ENCODE data around the gene PLXNA4. TPM values are rescaled to one million over a fixed set of nuclear protein-coding genes. Genes with fewer than 3 reads are reported as not detected.

The PLXNA4 gene
- total RNA-seq, 4 donors from 2014 or later: 0.49 to 7.1 (median 2.0) TPM

DNA sequence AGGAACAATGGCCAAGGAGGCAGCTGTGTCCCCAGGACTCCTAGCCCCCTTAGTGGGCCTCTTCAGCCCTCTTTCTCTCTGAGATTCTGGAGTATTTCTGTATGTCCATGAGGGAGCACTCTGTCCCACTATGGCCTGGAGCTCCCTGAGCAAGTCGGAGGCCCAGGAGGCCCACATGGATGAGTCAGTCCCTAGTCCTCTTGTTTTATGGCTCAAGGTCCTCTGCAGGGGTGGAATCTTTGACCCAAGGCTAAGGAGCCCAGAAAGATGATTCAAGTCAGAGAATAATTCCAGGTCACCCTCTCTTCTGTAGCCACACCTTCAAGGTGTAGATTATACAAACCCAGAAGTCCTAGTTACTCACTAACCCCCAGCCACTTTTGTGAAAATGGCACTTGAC, 125.6 kb downstream of the PLXNA4 start:
- no peak for DNase-seq
- TF ChIP-seq POLR2A (IDR thresholded peaks at IDR 0.05): no peak
- TF ChIP-seq, protein P1, sequence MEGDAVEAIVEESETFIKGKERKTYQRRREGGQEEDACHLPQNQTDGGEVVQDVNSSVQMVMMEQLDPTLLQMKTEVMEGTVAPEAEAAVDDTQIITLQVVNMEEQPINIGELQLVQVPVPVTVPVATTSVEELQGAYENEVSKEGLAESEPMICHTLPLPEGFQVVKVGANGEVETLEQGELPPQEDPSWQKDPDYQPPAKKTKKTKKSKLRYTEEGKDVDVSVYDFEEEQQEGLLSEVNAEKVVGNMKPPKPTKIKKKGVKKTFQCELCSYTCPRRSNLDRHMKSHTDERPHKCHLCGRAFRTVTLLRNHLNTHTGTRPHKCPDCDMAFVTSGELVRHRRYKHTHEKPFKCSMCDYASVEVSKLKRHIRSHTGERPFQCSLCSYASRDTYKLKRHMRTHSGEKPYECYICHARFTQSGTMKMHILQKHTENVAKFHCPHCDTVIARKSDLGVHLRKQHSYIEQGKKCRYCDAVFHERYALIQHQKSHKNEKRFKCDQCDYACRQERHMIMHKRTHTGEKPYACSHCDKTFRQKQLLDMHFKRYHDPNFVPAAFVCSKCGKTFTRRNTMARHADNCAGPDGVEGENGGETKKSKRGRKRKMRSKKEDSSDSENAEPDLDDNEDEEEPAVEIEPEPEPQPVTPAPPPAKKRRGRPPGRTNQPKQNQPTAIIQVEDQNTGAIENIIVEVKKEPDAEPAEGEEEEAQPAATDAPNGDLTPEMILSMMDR (IDR thresholded peaks at IDR 0.05): no peak
- H3K36me3 ChIP-seq: no peaks in the 10 kb centered on the region
- H3K4me3 ChIP-seq: no peak overlapping the region
- no peak overlapping the region for H3K27ac ChIP-seq
- intact Hi-C loops (cut with DNase I): no loop called here
- WGBS, 2 donors: 63% methylated on average over 1 of the region's 1 CpG; no CpG with 5 or more reads in 1 of the 2 donors
- H3K27me3 ChIP-seq: no peaks in the 10 kb centered on the region
- no peaks in the 10 kb centered on the region for H3K9me3 ChIP-seq
- no peaks in the 10 kb centered on the region for H3K4me1 ChIP-seq

DNA sequence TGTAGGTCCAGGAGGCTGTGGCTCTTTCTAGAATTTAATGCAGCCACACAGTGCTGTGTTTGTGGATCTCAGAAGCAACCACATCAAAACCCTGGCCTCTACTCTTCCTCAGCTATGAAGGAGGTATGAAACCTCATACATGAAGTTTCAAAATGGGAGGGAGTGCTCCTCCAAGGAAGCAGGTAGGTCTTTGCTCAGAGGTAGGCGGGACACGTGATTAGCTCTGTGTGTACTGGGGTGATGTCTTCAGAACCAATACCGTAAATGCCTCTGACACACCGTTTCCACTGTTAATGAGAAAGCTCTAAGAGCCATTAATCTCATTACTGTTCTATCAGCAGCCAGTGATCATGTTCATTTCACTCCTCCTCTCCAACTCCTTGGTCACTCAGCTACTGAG, 126.1 kb downstream of the PLXNA4 start:
- intact Hi-C loops (cut with DNase I): no loop called here
- Histone ChIP-seq H3K9me3 (no peaks in the 10 kb centered on the region), H3K36me3 (no peaks in the 10 kb centered on the region), H3K4me1 (no peaks in the 10 kb centered on the region), H3K27me3 (no peaks in the 10 kb centered on the region), H3K4me3 (no peak overlapping the region), H3K27ac (no peak overlapping the region)
- no peak for TF ChIP-seq POLR2A (IDR thresholded peaks at IDR 0.05)
- TF ChIP-seq, protein P1 (IDR thresholded peaks at IDR 0.05): no peak
- 75 to 86% methylated on average over 4 of the region's 4 CpGs for WGBS, 2 donors
- DNase-seq: no peak

DNA sequence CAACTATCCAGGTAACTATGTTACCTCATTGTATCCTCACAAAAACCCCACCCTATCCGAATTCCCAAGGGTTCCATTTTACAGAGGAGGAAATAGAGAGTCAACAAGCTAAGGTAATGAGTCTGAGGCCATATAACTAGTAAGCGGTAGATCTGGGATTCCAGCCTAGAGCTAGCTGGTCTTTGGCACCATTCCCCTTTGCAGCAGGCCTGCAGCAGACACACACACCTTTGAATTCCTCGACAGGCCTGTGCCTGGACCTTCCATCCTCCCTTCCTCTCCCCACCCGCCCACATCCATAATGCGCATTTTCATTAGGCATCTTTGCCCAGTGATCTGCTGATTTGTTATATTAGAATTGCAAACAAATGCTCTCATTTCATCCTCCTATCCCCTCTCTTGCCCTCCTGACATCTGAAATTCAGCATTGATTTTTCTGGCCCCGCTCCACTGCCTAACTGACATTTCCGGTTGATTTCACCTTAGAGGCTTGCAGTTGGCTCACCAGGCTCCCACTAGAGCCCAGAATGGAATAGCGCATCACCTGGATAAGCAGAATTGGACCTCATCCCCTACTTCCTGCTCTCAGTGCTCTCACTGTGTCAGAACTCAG, 129.5 kb downstream of the PLXNA4 start:
- intact Hi-C loops (cut with DNase I): no loop called here
- Histone ChIP-seq H3K27ac (no peak overlapping the region), H3K9me3 (no peaks in the 10 kb centered on the region), H3K4me3 (no peak overlapping the region), H3K4me1 (no peaks in the 10 kb centered on the region), H3K36me3 (no peaks in the 10 kb centered on the region), H3K27me3 (no peaks in the 10 kb centered on the region)
- TF ChIP-seq POLR2A (IDR thresholded peaks at IDR 0.05): no peak
- TF ChIP-seq, protein P1 (IDR thresholded peaks at IDR 0.05): no peak
- DNase-seq: no peak
- 56 to 71% methylated on average over 8 of the region's 8 CpGs for WGBS, 2 donors

DNA sequence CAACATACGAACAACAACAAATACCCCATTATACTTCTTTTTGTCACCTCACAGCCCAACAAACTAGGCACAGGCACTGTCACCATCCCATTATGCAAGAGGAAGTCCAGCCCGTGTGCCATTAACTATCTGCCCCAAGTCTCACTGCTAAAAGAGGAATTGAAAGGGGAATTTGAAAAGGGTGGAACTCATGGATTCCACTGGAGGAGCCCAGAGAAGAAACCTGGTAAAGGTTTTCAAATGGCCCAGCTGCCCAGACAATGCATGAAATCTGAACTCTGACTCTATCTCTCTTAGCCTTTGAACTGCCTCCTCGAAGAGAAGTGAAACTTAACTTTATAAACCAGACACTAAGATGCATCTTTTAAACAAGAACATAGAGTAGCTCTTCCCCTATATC, 130.0 kb downstream of the PLXNA4 start:
- Histone ChIP-seq H3K27me3 (no peaks in the 10 kb centered on the region), H3K9me3 (no peaks in the 10 kb centered on the region), H3K27ac (no peak overlapping the region), H3K4me1 (no peaks in the 10 kb centered on the region), H3K4me3 (no peak overlapping the region), H3K36me3 (no peaks in the 10 kb centered on the region)
- intact Hi-C loops (cut with DNase I): no loop called here
- WGBS, 2 donors: 48 to 55% methylated on average over 2 to 3 of the region's 3 CpGs
- DNase-seq: no peak
- TF ChIP-seq, protein P1 (IDR thresholded peaks at IDR 0.05): no peak
- no peak for TF ChIP-seq POLR2A (IDR thresholded peaks at IDR 0.05)

DNA sequence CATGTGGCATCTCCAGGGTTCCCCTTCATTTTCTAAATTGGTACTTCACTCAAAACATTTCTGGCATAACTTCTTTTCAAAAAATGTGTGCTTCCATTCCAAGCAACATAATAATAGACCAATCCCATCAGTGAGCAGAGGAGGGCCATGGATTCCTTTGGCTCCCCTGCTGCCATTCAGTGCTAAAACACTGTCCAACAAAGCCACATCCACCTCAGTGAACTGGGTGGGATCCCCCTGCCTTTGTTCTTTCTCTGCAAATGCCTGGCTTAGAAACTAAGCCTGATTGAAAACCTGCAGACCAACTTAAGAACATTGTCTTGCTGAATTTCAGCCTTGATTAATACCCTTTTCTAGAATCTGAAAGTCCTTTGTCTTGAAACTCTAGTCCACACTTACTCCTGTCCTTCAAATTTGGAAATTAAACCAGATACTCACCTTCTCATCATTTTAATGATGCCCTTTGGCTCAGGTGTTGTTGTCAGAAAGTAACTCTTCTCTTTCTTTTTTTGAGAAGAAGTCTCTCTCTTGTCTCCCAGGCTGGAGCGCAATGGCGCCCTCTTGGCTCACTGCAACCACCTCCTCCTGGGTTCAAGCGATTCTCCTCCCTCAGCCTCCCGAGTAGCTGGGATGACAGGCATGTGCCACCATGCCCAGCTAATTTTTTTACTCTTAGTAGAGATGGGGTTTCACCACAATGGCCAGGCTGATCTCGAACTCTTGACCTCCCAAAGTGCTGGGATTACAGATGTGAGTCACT, 132.3 kb downstream of the PLXNA4 start:
- Histone ChIP-seq H3K4me1 (no peaks in the 10 kb centered on the region), H3K9me3 (no peaks in the 10 kb centered on the region), H3K27ac (no peak overlapping the region), H3K27me3 (no peaks in the 10 kb centered on the region), H3K4me3 (no peak overlapping the region), H3K36me3 (no peaks in the 10 kb centered on the region)
- no peak for DNase-seq
- intact Hi-C loops (cut with DNase I): no loop called here
- TF ChIP-seq POLR2A (IDR thresholded peaks at IDR 0.05): no peak
- 86 to 96% methylated on average over 3 to 5 of the region's 5 CpGs for WGBS, 2 donors
